ENCODE measurements around the gene TMX3. TPM values are rescaled to one million over a fixed set of nuclear protein-coding genes. Genes with fewer than 3 reads are reported as not detected.

Gene TMX3
- total RNA-seq, 4 donors from 2014 or later = 38.4 to 72.2 (median 48.8) TPM

- TF ChIP-seq CTCF (IDR thresholded peaks at IDR 0.05) = no peak
- TF ChIP-seq POLR2A (IDR thresholded peaks at IDR 0.05) = no peak
- WGBS, 2 donors = 85 to 100% methylated on average over 6 of the region's 6 CpGs
- intact Hi-C loops (cut with DNase I) = no loop called here
These were observed 76.3 kb downstream of the TMX3 start for GRCh38 chr18:68638613-68639012.

GRCh38 chr18:68627812-68628211 lies 87.1 kb downstream of the TMX3 start:
- Histone ChIP-seq H3K4me3 (replicated peaks in 1 of 3) (no peak overlapping the region), H3K36me3 (no peaks in the 10 kb centered on the region), H3K27ac (no peak overlapping the region), H3K27me3 (no peaks in the 10 kb centered on the region), H3K4me1 (no peaks in the 10 kb centered on the region), H3K9me3 (no peaks in the 10 kb centered on the region)
- TF ChIP-seq CTCF (IDR thresholded peaks at IDR 0.05) = no peak
- no peak for TF ChIP-seq POLR2A (IDR thresholded peaks at IDR 0.05)
- intact Hi-C loops (cut with DNase I) = no loop called here
- DNase-seq = no peak

More at GRCh38 chr18:68638613-68639012, 76.3 kb downstream of the TMX3 start:
- H3K36me3 ChIP-seq = no peaks in the 10 kb centered on the region
- DNase-seq = no peak
- H3K9me3 ChIP-seq = no peaks in the 10 kb centered on the region
- no peaks in the 10 kb centered on the region for H3K4me1 ChIP-seq
- H3K4me3 ChIP-seq (replicated peaks in 1 of 3) = no peak overlapping the region
- no peaks in the 10 kb centered on the region for H3K27me3 ChIP-seq
- H3K27ac ChIP-seq = no peak overlapping the region

Other genes with a start within 250 kb of the TMX3 start
- gene CCDC102B, start 83.0 kb upstream of the TMX3 start, total RNA-seq = 10 to 100 TPM; 12.9 to 17.1 (median 16.2) TPM

All from thyroid gland (tissue), 4 donors.